DND-41 (cell line): ENCODE results near the gene ESR1.

Experiments
- ATAC-seq: fragments of 200-7000 bp; cut with Tn5 transposase; 3 replicates; pipeline ENCODE4 v1.9.1; 2021; ENCODE audit warnings: low read depth; ENCODE audit not compliant: insufficient read depth
- DNase-seq: peaks from one replicate; pipeline ENCODE4 v3.0.0-alpha.2; 2020
- H2AFZ ChIP-seq: 2 replicates; pipeline ENCODE4 v1.6.0; 2012; ENCODE audit warnings: low read depth, low read length
- H3K27ac ChIP-seq: 2 replicates; pipeline ENCODE4 v1.5.1; 2012; ENCODE audit warnings: low read length, inconsistent platforms
- H3K27me3 ChIP-seq: fragments of 200-600 bp; sonication (generic); 2 replicates; pipeline ENCODE4 v1.6.0; 2012; ENCODE audit warnings: low read length, mild to moderate bottlenecking, inconsistent platforms; ENCODE audit not compliant: insufficient read depth, poor library complexity
- H3K36me3 ChIP-seq: 2 replicates; pipeline ENCODE4 v1.5.1; 2012; ENCODE audit warnings: low read length, inconsistent platforms; ENCODE audit not compliant: insufficient read depth
- H3K4me1 ChIP-seq: 2 replicates; pipeline ENCODE4 v1.5.1; 2012; ENCODE audit warnings: mild to moderate bottlenecking, low read length; ENCODE audit not compliant: insufficient read depth
- H3K4me2 ChIP-seq: 2 replicates; pipeline ENCODE4 v1.6.0; 2012; ENCODE audit warnings: mild to moderate bottlenecking, moderate library complexity, low read length, inconsistent platforms; ENCODE audit not compliant: insufficient read depth
- H3K4me3 ChIP-seq, 2 experiments: fragments of 200-600 bp in 1 of 2; shearing (Covaris generic) in 1 of 2; 2 replicates each; pipeline ENCODE4 v1.5.1; 2012 to 2016; ENCODE audit warnings: inconsistent platforms in 2 of 2, low read length in 2 of 2, mild to moderate bottlenecking in 2 of 2, low read depth in 1 of 2, moderate library complexity in 1 of 2
- H3K79me2 ChIP-seq: 2 replicates; pipeline ENCODE4 v1.6.0; 2012; ENCODE audit warnings: low read length, inconsistent platforms; ENCODE audit not compliant: insufficient read depth
- H3K9ac ChIP-seq: 2 replicates; pipeline ENCODE4 v1.6.0; 2012; ENCODE audit warnings: low read depth, mild to moderate bottlenecking, inconsistent platforms, low read length, moderate library complexity
- H3K9me3 ChIP-seq: 2 replicates; pipeline ENCODE4 v1.5.1; 2012; ENCODE audit warnings: low read length, moderate library complexity, mild to moderate bottlenecking, inconsistent platforms; ENCODE audit not compliant: insufficient read depth, severe bottlenecking
- H4K20me1 ChIP-seq: 2 replicates; pipeline ENCODE4 v1.6.0; 2012; ENCODE audit warnings: low read length; ENCODE audit not compliant: insufficient read depth
- EZH2 ChIP-seq: IDR thresholded peaks from 3 replicates; pipeline ENCODE4 v1.6.1; 2012; ENCODE audit warnings: borderline replicate concordance, low read depth, mild to moderate bottlenecking, moderate library complexity, low read length, inconsistent platforms; ENCODE audit not compliant: severe bottlenecking
- TF ChIP-seq, protein P1 (sequence below): IDR thresholded peaks from 2 replicates; pipeline ENCODE4 v1.5.1; 2012; ENCODE audit warnings: borderline replicate concordance, low read length, moderate library complexity, mild to moderate bottlenecking; ENCODE audit not compliant: poor library complexity, severe bottlenecking; ENCODE audit errors: extremely low read depth

The ESR1 gene

GRCh38 chr6:152150196-152150595 is 342.7 kb downstream of the ESR1 start:
- Histone ChIP-seq H3K9me3 (no peaks in the 10 kb centered on the region), H3K27me3 (no peaks in the 10 kb centered on the region), H3K27ac (no peak overlapping the region), H3K9ac (no peak overlapping the region), H3K36me3 (peaks cover 53% of the 10 kb centered on the region), H3K4me3 (no peak overlapping the region), H3K4me1 (no peaks in the 10 kb centered on the region), H4K20me1 (no peaks in the 10 kb centered on the region), H3K4me2 (no peak overlapping the region), H2AFZ (no peak overlapping the region), H3K79me2 (no peaks in the 10 kb centered on the region)
- DNase-seq: no peak
- TF ChIP-seq, protein P1, sequence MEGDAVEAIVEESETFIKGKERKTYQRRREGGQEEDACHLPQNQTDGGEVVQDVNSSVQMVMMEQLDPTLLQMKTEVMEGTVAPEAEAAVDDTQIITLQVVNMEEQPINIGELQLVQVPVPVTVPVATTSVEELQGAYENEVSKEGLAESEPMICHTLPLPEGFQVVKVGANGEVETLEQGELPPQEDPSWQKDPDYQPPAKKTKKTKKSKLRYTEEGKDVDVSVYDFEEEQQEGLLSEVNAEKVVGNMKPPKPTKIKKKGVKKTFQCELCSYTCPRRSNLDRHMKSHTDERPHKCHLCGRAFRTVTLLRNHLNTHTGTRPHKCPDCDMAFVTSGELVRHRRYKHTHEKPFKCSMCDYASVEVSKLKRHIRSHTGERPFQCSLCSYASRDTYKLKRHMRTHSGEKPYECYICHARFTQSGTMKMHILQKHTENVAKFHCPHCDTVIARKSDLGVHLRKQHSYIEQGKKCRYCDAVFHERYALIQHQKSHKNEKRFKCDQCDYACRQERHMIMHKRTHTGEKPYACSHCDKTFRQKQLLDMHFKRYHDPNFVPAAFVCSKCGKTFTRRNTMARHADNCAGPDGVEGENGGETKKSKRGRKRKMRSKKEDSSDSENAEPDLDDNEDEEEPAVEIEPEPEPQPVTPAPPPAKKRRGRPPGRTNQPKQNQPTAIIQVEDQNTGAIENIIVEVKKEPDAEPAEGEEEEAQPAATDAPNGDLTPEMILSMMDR: no peak
- TF ChIP-seq EZH2: no peak
- no peak for ATAC-seq

- H4K20me1 ChIP-seq: no peaks in the 10 kb centered on the region
- no peak overlapping the region for H3K9ac ChIP-seq
- TF ChIP-seq, protein P1: no peak
- no peak for TF ChIP-seq EZH2
- no peaks in the 10 kb centered on the region for H3K27me3 ChIP-seq
- no peaks in the 10 kb centered on the region for H3K4me1 ChIP-seq
- no peaks in the 10 kb centered on the region for H3K79me2 ChIP-seq
- ATAC-seq (no peak), DNase-seq (no peak)
- H3K9me3 ChIP-seq: no peaks in the 10 kb centered on the region
- H3K36me3 ChIP-seq: peaks cover 50% of the 10 kb centered on the region
- H2AFZ ChIP-seq: no peak overlapping the region
- H3K4me3 ChIP-seq: no peak overlapping the region
- no peak overlapping the region for H3K27ac ChIP-seq
- no peak overlapping the region for H3K4me2 ChIP-seq
Measured at GRCh38 chr6:152151920-152152319, 344.4 kb downstream of the ESR1 start.

DNA sequence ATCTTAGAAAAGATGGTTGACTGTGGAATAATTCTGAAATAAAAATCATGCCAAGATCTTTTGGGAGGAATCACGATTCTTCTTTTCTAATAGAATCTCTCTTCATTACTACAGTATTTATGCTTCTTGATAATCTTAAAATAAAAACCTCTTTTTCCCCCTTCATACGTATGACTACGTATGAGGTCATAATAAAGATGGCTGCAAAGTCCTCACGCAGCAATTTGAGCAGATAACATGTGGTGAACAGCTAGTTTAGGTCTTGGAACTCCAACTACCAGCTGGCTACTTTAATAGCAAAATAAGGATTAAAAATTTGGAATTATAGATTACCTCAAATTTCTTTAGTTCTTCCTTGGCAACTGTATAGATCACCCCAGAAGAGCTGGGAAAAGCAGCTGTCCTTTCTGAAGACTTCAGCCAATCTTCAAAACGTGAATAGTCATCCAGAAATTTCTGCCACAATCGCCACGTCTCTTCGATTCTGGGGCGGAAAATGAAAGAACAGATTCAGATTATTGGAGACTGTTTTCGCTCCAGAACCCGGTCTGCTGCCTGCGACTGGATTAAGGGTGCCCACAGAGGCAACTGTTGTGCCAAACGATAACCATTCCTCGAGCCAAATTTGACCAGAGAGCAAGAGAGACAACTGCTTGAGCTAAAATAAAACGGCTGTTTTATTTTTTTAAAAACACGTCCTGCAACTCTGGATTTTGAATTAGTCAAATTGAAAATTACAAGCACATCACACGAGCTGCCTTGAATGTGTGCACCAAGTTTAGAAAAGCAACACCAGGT is 347.3 kb downstream of the ESR1 start:
- no peak for DNase-seq
- no peak overlapping the region for H2AFZ ChIP-seq
- TF ChIP-seq, protein P1: no peak
- no peak for TF ChIP-seq EZH2
- no peak overlapping the region for H3K9ac ChIP-seq
- H3K4me3 ChIP-seq: no peak overlapping the region
- no peaks in the 10 kb centered on the region for H4K20me1 ChIP-seq
- no peaks in the 10 kb centered on the region for H3K9me3 ChIP-seq
- H3K27me3 ChIP-seq: no peaks in the 10 kb centered on the region
- H3K79me2 ChIP-seq: no peaks in the 10 kb centered on the region
- H3K36me3 ChIP-seq: peaks cover 30% of the 10 kb centered on the region
- H3K4me1 ChIP-seq: no peaks in the 10 kb centered on the region
- no peak overlapping the region for H3K27ac ChIP-seq
- ATAC-seq: no peak
- H3K4me2 ChIP-seq: no peak overlapping the region
